HK-2 (cell line): ENCODE data around the gene UBE2D1.

Experiments used
- DNase-seq: peaks from one replicate; pipeline ENCODE4 v3.0.0-alpha.2; 2018; ENCODE audit not compliant: unreplicated experiment

UBE2D1 gene

DNA sequence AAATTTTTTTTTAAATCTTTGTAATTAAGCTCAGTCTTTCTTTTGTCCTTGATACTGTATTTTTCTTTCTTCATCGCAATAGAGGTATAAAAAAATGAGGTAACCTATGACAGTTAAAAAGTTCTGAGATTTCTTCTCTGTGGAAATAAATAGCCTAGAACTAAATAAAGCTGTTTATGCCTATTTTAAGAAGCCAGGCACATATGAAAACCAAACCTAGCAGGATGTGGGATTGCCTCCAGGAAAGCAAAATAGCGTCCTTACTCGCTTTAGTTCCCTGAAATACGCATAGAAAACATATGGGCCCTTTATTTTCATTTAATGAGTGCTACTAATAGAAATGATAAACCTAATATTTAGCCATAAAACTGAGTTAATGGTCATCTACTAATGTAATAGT, 6.6 kb downstream of the UBE2D1 start:
- DNase-seq = no peak

- DNase-seq = no peak
Measured at GRCh38 chr10:58341947-58342346, 7.1 kb downstream of the UBE2D1 start.

GRCh38 chr10:58347967-58348366, 13.2 kb downstream of the UBE2D1 start:
- no peak for DNase-seq

GRCh38 chr10:58348571-58349033, 13.8 kb downstream of the UBE2D1 start:
- DNase-seq = no peak

GRCh38 chr10:58350023-58350422, 15.2 kb downstream of the UBE2D1 start:
- DNase-seq = no peak

DNA sequence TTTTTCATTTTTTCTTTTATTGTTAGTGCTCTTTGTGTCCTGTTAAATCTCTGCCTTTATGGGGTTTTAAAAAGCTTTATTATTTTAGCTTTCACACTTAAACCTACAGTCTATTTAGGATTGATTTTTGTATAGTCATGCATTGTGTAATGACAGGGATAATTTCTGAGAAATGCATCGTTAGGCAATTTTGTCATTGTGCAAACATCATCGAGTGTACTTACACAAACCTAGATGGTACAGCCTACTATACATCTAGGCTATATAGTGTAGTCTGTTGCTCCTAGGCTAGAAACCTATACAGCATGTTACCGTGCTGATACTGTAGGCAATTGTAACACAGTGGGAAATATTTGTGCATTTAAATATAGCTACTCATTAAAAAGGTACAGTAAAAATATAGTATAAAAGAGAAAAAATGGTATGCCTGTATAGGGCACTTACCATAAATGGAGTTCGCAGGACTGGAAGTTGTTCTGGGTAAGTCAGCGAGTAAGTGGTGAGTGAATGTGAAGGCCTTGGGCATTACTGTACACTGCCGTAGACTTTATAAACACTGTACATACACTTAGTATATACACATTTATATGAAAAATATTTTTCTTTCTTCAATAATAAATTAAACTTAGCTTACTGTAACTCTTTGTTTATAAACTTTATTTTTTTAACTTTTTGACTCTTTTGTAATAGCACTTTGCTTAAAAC, 16.0 kb downstream of the UBE2D1 start:
- no peak for DNase-seq

DNA sequence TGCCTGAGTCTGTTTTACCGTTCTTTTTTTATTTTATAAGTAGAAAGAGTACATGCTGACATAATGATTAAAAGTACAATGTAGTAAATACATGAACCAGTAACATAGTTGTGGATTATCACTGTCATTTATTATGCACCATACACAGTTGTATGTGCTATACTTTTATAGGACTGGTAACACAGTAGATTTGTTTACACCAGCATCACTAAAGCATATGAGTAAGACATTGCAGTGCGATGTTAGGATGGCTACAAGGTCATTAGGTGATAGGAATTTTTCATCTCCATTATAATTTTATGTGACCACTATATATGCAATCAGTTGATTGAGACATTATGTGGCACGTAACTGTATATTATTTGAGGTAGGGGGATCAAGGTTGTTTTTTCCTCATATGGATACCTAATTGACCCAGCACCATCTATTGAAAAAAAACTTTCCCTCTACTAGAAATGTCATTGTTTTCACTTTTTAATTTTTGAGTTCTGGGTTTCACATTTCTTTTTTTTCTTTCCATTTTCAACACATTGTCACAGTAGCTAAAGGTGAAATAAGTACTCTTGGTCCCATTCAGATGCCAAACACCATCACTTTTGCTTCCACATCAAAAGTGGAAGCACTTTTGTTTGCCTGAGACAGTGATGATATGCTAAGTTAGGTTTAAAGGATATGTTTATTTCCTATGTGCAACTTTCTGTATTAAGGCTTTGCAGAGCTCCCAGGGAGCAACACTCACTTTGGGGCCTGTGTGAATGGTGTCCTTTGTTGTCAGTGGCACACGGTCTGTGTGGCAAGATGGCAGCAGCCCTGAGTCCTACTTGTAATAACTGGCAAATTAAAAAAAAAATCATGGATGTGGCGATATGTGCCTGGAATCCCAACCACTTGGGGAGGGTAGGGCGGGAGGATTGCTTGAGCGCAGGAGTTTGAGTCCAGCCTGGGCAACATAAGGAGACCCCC, 17.1 kb downstream of the UBE2D1 start:
- DNase-seq = no peak

- no peak for DNase-seq
Measured at GRCh38 chr10:58352956-58353610, 18.3 kb downstream of the UBE2D1 start.

GRCh38 chr10:58356756-58357155, 21.9 kb downstream of the UBE2D1 start:
- no peak for DNase-seq

DNA sequence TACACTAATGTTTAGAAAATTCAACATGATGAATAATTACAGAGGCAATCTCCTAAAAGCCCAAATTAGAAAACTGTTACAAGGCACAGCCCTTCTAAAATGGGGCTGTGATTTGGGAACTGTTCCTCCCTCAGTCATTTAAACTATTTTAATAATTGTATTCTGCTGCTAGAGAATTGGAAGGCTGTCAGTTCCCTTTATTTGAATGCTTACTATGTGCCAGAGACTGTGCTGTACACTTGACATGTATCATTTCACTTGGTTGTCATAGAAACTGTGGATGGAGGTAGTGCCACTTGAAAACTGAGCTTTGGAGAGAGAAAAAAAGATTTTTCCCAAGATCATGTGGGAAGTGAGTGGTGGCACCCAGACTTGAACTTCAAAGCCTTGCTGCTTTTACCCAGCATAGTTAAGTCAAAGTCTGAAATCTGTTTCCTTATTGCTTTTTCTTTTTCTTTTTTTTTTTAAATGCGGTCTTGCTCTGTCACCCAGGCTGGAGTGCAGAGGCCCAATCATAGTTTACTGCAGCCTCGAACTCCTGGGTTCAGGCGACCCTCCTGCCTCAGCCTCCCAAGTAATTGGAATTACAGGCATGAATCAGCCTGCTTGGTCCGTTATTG, 23.6 kb downstream of the UBE2D1 start:
- DNase-seq = no peak

- DNase-seq = no peak
Measured at GRCh38 chr10:58358947-58359346, 24.1 kb downstream of the UBE2D1 start.

GRCh38 chr10:58359541-58359940, 24.7 kb downstream of the UBE2D1 start:
- no peak for DNase-seq

- no peak for DNase-seq
Measured at GRCh38 chr10:58360412-58361004, 25.7 kb downstream of the UBE2D1 start.

- DNase-seq = no peak
Measured at GRCh38 chr10:58361353-58361752, 26.5 kb downstream of the UBE2D1 start.

DNA sequence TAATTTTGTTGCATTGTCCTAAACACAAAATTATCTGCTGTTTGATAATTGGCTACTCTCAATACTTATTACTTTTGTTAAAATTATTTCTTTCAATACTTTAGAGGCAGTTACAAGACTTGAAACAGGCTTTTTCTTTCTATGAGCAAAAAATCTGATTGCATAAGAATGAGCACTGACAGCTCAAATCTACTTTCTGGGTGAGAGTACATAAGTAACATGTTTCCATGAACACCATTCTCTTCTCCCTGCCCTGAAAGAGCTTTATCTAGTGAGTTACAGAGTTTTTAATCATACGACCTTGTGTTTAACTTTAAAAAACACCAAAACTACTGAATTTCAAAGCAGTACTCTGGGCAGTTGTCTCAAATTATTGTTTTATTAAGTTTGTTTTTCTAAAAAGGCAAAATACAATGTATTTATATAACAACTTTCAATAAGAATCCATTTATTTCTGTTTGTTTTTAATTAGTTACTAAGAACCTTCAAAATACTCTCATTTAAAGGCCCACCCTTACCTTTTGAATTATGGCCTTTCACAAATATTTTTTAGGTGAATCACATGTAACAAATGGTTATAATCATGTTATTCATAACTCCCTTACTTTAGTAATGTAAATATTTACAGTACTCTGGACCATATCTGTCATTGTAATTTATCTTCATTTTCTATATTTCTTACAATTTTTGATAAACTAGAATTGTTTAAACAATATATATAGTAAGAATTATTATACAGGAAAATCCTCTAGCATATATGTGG, 27.4 kb downstream of the UBE2D1 start:
- no peak for DNase-seq

DNA sequence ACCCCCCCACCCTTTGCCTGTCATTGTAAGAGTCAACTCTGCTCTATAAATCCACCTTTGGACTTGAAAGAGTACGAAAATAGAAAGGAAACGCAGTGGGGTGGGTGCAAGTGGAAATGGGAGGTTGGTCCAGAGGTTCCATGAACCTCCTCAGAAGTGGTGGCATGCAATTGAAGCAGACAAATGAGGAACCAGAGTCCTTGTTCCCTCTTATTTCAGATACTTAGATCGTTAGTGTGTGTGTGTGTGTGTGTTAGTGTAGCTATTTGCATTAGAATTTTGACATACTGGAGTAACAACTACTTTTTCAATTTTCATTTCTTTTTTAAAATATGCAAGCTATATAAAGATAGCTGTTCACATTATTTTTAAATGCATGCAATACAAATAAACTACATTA, 32.3 kb downstream of the UBE2D1 start:
- no peak for DNase-seq

DNA sequence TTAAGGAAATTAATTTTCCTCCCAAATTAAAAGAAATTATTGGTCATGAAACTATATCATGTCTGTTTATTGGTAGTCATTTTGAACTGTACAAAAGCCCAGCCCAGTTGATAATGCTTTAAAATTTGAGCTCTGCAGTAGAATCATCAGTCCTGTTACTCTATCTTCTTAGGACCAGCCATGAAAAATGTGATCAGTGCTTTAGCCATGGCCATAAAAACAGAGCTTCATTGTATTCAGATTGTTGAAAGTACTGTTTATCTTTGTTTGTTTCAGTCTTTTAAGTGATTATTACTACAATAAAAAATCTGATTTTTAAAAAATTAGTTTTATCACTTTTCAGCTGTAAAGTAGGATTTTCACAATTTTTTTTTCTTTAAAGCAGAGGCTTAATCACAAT, 36.7 kb downstream of the UBE2D1 start:
- DNase-seq = no peak

DNA sequence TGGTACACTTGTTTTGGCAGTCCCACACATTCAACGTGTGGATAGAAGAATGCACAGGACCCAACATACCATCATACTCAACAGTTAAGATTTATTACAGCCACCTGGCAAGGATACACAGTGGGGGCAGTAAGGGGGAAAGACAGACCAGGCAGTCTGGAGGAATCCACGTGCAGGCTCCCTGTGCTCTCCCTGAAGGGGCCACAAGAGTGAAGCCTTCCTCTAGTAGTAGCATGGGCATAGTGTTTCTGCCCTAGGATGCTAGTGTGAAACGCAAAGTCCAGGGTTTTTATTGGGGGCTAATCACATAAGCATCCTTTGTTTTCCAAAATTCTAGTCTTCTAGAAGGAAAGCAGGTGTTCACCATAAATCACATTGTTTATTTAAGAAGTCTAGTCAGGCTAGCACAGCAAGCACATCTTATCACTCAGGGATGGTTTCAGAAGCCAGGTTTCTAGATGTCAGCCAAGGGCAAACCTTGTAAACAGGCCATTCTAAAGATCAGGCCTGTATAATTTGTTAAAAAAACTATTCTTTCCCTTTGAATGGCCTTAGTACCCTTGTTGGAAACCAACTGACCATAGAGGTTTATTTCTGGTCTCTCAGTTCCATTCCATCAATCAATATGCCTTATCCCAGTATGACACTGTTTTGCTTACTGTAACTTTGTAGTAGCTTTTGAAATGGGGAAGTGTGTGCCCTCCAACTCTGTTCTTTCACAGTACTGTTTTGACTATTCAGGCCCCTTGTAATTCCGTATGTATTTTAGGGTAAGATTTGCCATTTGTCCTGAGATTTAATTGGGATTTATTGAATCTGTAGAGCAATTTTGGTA, 38.0 kb downstream of the UBE2D1 start:
- DNase-seq = no peak

DNA sequence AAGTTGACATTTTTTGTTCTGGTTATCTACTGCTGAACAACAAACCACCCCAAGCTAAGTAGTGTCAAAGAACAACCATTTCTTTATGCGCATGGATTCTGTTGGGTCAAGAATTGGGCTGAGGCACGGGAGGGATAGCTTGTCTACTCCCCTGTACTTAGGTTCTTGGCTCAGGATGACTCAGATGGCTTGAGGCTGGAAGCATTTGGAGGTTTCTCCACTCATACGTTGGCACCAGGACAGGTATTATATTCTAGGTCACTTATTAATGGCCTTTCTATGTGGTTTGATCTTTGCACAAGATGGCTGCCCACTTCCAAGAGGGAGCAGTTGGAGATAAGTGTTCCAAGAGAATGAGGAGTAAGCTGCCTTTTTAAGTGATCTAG, 38.6 kb downstream of the UBE2D1 start:
- peak; percentile 23 for DNase-seq

DNA sequence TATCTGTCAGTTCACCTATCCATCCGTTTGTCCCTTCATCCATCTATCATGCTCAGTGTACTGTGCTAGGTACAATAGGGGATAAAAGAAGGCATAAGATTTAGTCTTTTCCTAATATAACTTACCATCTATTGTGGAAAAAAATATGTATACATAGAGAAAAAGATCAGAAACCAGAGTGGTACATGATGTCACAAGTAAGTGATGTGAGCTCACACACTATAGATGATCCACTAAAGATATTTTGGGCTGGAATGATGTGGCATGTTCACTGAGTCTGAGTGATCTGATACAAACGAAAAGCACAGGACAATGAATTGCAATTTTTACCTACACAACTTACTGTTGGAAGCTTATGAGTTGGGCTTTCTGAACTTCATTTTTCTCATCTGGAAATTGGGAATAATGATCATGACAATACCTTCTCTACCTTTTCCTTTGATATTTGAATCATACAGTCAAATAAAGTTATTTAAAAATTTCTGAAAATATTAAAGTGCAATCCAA, 47.7 kb downstream of the UBE2D1 start:
- no peak for DNase-seq
